ENCODE results near the gene VSIG2.
"Not testable (repeated sequence)": the region's sequence is repeated elsewhere in the genome, so short reads cannot be mapped to it uniquely, and the experiment has no call there.

VSIG2 gene

DNA sequence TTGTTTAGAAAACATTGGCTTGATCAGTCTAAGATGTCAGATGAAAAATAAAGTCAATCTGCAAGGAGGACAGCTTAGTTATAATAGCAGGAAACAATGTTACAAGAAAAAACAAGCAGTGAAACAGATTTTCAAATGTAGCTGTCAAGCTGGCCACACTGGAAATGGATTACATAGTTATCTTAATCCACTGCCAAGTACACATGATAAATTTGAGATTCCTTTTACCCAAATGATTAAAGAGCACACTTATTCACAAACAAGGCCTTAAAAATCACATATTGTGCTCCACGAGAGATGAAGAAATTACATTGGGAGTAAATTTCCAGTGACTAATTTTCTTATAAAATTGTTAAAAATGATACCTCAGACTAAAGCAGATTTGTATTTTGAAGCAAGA is 27.5 kb upstream of the VSIG2 start:
- H3K4me3 ChIP-seq (IDR thresholded peaks at IDR 0.05; ENCODE audit: insufficient read depth, low read depth, low read length): no peak overlapping the region
- no peak for TF ChIP-seq CTCF (conservative IDR thresholded peaks at IDR 0.05; ENCODE audit: low read depth, low read length)
- H3K4me1 ChIP-seq (ENCODE audit: low read depth, poor library complexity, severe bottlenecking): peaks cover 4% of the 10 kb centered on the region
- H3K9ac ChIP-seq: no peak overlapping the region
- no peaks in the 10 kb centered on the region for H3K36me3 ChIP-seq (ENCODE audit: insufficient read depth)
- no peak overlapping the region for H2AFZ ChIP-seq (ENCODE audit: low read depth)
- no peaks in the 10 kb centered on the region for H4K20me1 ChIP-seq (ENCODE audit: insufficient read depth)
- no peaks in the 10 kb centered on the region for H3K79me2 ChIP-seq (ENCODE audit: insufficient read depth, low read depth)
- H3K27me3 ChIP-seq (ENCODE audit: insufficient read depth, low read depth): no peaks in the 10 kb centered on the region
- no peak overlapping the region for H3K4me2 ChIP-seq
- H3K27ac ChIP-seq: no peak overlapping the region

- TF ChIP-seq CTCF (conservative IDR thresholded peaks at IDR 0.05; ENCODE audit: low read depth, low read length): no peak
- Histone ChIP-seq H3K79me2 (ENCODE audit: insufficient read depth, low read depth) (no peaks in the 10 kb centered on the region), H3K4me1 (ENCODE audit: low read depth, poor library complexity, severe bottlenecking) (no peaks in the 10 kb centered on the region), H2AFZ (ENCODE audit: low read depth) (no peak overlapping the region), H3K4me2 (no peak overlapping the region), H4K20me1 (ENCODE audit: insufficient read depth) (no peaks in the 10 kb centered on the region), H3K9ac (no peak overlapping the region), H3K27me3 (ENCODE audit: insufficient read depth, low read depth) (no peaks in the 10 kb centered on the region), H3K36me3 (ENCODE audit: insufficient read depth) (no peaks in the 10 kb centered on the region), H3K27ac (no peak overlapping the region), H3K4me3 (IDR thresholded peaks at IDR 0.05; ENCODE audit: insufficient read depth, low read depth, low read length) (no peak overlapping the region)
Observed at GRCh38 chr11:124778281-124778680, 26.2 kb upstream of the VSIG2 start.

- no peak overlapping the region for H3K4me2 ChIP-seq
- no peaks in the 10 kb centered on the region for H4K20me1 ChIP-seq (ENCODE audit: insufficient read depth)
- H3K4me1 ChIP-seq (ENCODE audit: low read depth, poor library complexity, severe bottlenecking): no peaks in the 10 kb centered on the region
- H3K79me2 ChIP-seq (ENCODE audit: insufficient read depth, low read depth): no peaks in the 10 kb centered on the region
- H3K27me3 ChIP-seq (ENCODE audit: insufficient read depth, low read depth): no peaks in the 10 kb centered on the region
- H3K4me3 ChIP-seq (IDR thresholded peaks at IDR 0.05; ENCODE audit: insufficient read depth, low read depth, low read length): no peak overlapping the region
- TF ChIP-seq CTCF (conservative IDR thresholded peaks at IDR 0.05; ENCODE audit: low read depth, low read length): no peak
- H3K9ac ChIP-seq: no peak overlapping the region
- no peak overlapping the region for H3K27ac ChIP-seq
- H3K36me3 ChIP-seq (ENCODE audit: insufficient read depth): no peaks in the 10 kb centered on the region
- H2AFZ ChIP-seq (ENCODE audit: low read depth): no peak overlapping the region
Observed at GRCh38 chr11:124776865-124777645, 25.0 kb upstream of the VSIG2 start.

- H2AFZ ChIP-seq (ENCODE audit: low read depth); H4K20me1 ChIP-seq (ENCODE audit: insufficient read depth); H3K27me3 ChIP-seq (ENCODE audit: insufficient read depth, low read depth); H3K4me3 ChIP-seq (IDR thresholded peaks at IDR 0.05; ENCODE audit: insufficient read depth, low read depth, low read length); H3K27ac ChIP-seq; H3K4me1 ChIP-seq (ENCODE audit: low read depth, poor library complexity, severe bottlenecking); H3K79me2 ChIP-seq (ENCODE audit: insufficient read depth, low read depth); H3K4me2 ChIP-seq; H3K36me3 ChIP-seq (ENCODE audit: insufficient read depth); H3K9ac ChIP-seq: not testable (repeated sequence)
Observed at GRCh38 chr11:124770959-124771358, 18.9 kb upstream of the VSIG2 start.

Data from KMS-11 (cell line).